MM.1S (cell line): ENCODE results near the gene PGA5.

Source experiments
- CTCF ChIP-seq: fragments of 300-600 bp; sonication (generic); IDR thresholded peaks from 2 replicates; pipeline ENCODE4 v1.5.1; 2016; ENCODE audit warnings: antibody characterized with exemption, low read length, mixed read lengths
- EZH2 ChIP-seq: fragments of 300-600 bp; sonication (generic); optimal IDR thresholded peaks from 2 replicates; pipeline ENCODE3; 2017; ENCODE audit warnings: low read depth, mild to moderate bottlenecking, antibody characterized with exemption, low read length, mixed read lengths
- EZH2phosphoT487 ChIP-seq: fragments of 300-600 bp; sonication (generic); IDR thresholded peaks from 2 replicates; pipeline ENCODE4 v1.6.1; 2018; ENCODE audit warnings: antibody characterized with exemption, low read length

- TF ChIP-seq CTCF: peak; percentile 34; the same call in 1 of the 2 replicates
- TF ChIP-seq EZH2: no peak
- no peak for TF ChIP-seq EZH2phosphoT487
Measured at GRCh38 chr11:61290905-61291690, 50.1 kb downstream of the PGA5 start.
